Psoas muscle (tissue), 8 donors: ENCODE data around the gene SETD6. TPM values are rescaled to one million over a fixed set of nuclear protein-coding genes. Genes with fewer than 3 reads are reported as not detected.

Experiments used
- ATAC-seq, 4 donors: fragments of 200-7000 bp; cut with Tn5 transposase; one replicate each; pipeline ENCODE4 v1.9.1; 2020; ENCODE audit warnings: moderate library complexity in 3 of 4, mild to moderate bottlenecking in 2 of 4
- DNase-seq, 2 donors: peaks; one replicate each; pipeline ENCODE4 v3.0.0-alpha.2; 2020
- H3K27ac ChIP-seq: fragments of 200-600 bp; one replicate; pipeline ENCODE4 v1.8.0; 2022
- H3K27me3 ChIP-seq, 3 donors: fragments of 200-600 bp in 1 of 3; one replicate each; pipeline versions ENCODE4 v1.6.1 to v1.8.0; 2013 to 2022; ENCODE audit warnings: low read length in 2 of 3, mild to moderate bottlenecking in 2 of 3, moderate library complexity in 1 of 3; ENCODE audit not compliant: insufficient read depth in 3 of 3
- H3K36me3 ChIP-seq, 2 donors: fragments of 200-600 bp in 1 of 2; one replicate each; pipeline versions ENCODE4 v1.6.1 to v1.8.0; 2013 to 2022; ENCODE audit warnings: low read depth in 1 of 2, mild to moderate bottlenecking in 1 of 2, moderate library complexity in 1 of 2; ENCODE audit not compliant: insufficient read depth in 1 of 2
- H3K4me1 ChIP-seq: fragments of 200-600 bp; one replicate; pipeline ENCODE4 v1.8.0; 2022
- H3K4me3 ChIP-seq: fragments of 200-600 bp; one replicate; pipeline ENCODE4 v1.8.0; 2022; ENCODE audit warnings: mild to moderate bottlenecking
- H3K9me3 ChIP-seq: fragments of 200-600 bp; one replicate; pipeline ENCODE4 v1.8.0; 2022
- CTCF ChIP-seq: fragments of 200-600 bp; IDR thresholded peaks from one replicate; pipeline ENCODE4 v1.8.0; 2022; ENCODE audit warnings: antibody characterized with exemption
- WGBS, 3 donors: extraction: QIAGEN DNeasy Blood & Tissue Kit; methylation state at CpG; one replicate each; pipeline versions ENCODE4 v1.1.6 to v1.1.7; 2013; 5-methylcytosine and 5-hydroxymethylcytosine counted together
- intact Hi-C, 2 donors: fragments of 100-400 bp; cut with DNase I; formaldehyde crosslinking; loops; one replicate each; pipeline versions ENCODE4 v1.11.0 to v1.14.2; 2022
- polyA plus RNA-seq, 3 donors: library from polyadenylated mRNA; stranded (reverse); fragments of 200-250 nt; gene quantifications; one replicate each; pipeline ENCODE4 v1.2.3, GENCODE V29; 2013
- total RNA-seq, 4 donors: library from RNA; stranded (reverse); fragmentation: NEBNext Ultra II Directional in 2 of 4; extraction: Animal tissue kit (Norgen Biotek cat#: 25700) in 2 of 4; gene quantifications; one replicate each; pipeline versions ENCODE4 v1.2.1 to v1.2.4, GENCODE V29; 2021 to 2023
- donor health status: healthy with polysubstance abuse.
- donor health status: DM: no; HTN: no; CAD: no; lungs with moderate emphysema.
- donor health status: Bipolar disorder and iron deficiency.
- donor health status: healthy.
- donor health status: DM: yes; HTN: yes; CAD: no.
- donor health status: DM: no; HTN: no; CAD: no.
- donor health status: DM: no; HTN: no; CAD: no.
- donor health status: DM: yes; HTN: yes; CAD: no.

The SETD6 gene
- total and polyA plus RNA-seq, 7 donors = 11.1 to 35.5 (median 21.0) TPM

DNA sequence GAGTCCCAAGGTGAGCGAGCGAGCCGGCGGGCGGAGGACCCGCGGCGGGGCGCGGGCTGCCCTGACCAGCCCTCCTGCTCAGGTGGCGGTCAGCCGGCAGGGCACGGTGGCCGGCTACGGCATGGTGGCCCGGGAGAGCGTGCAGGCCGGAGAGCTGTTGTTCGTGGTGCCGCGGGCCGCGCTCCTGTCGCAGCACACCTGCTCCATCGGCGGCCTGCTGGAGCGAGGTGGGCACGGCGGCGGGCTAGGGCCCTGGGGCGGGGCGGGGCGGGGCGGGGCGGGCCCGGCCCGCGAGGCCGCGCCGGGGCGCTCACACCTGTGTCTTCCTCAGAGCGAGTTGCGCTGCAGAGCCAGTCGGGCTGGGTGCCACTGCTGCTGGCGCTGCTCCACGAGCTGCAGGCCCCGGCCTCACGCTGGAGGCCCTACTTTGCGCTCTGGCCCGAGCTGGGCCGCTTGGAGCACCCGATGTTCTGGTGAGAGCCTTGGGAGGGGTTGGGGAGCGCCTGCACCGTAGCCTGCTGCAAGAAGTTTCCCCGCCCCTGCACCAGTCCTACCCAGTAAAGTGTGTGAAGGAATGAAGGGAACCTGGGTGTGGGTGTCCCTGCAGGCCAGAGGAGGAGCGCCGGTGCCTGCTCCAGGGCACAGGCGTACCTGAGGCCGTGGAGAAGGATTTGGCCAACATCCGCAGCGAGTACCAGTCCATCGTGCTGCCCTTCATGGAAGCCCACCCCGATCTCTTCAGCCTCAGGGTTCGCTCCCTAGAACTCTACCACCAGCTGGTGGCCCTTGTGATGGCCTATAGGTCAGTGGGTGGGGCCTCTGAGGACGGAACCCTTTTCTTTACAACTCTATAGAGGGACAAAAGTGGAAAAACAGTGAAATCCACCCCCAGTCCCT is 802 bp downstream of the SETD6 start:
- peak; percentile 38 to 77 for DNase-seq
- H3K36me3 ChIP-seq = peaks cover 16 to 47% of the 10 kb centered on the region in 2 donors

GRCh38 chr16:58516768-58517107 is 1.4 kb downstream of the SETD6 start:
- 78 to 90% (median 87%) methylated on average over 4 of the region's 4 CpGs for WGBS, 3 donors
- TF ChIP-seq CTCF = no peak
- ATAC-seq = no peak
- no peak for DNase-seq
- Histone ChIP-seq H3K36me3 (peaks cover 16 to 54% of the 10 kb centered on the region in 2 donors), H3K9me3 (no peaks in the 10 kb centered on the region), H3K27ac (peak overlapping the region; percentile 91), H3K4me1 (peaks cover 7% of the 10 kb centered on the region), H3K27me3 (no peaks in the 10 kb centered on the region), H3K4me3 (peak overlapping the region; percentile 88)
- intact Hi-C loops = loop anchor here (5.0 to 10.0 kb wide), 2 partner anchors 111 to 218 kb away; partner anchors contain the start of genes CNOT1 (in 1 of the 2) and GOT2 (in 1 of the 2)

More for the DNA sequence above, 802 bp downstream of the SETD6 start:
- intact Hi-C loops = loop anchor here (5.0 to 10.0 kb wide), 2 partner anchors 111 to 219 kb away; partner anchors contain the start of genes CNOT1 (in 1 of the 2) and GOT2 (in 1 of the 2)
- peak; percentile 36 to 49 (median 42) for ATAC-seq
- H3K9me3 ChIP-seq = no peaks in the 10 kb centered on the region
- WGBS, 3 donors = 14 to 22% (median 19%) methylated on average over 42 to 66 of the region's 66 CpGs
- H3K4me1 ChIP-seq = peaks cover 7% of the 10 kb centered on the region
- TF ChIP-seq CTCF = no peak
- H3K27me3 ChIP-seq = no peaks in the 10 kb centered on the region
- peak overlapping the region; percentile 91 for H3K27ac ChIP-seq
- H3K4me3 ChIP-seq = peak overlapping the region; percentile 88

- ATAC-seq = no peak
- no peak for DNase-seq
- intact Hi-C loops = loop anchor here (5.0 to 10.0 kb wide), 2 partner anchors 109 to 216 kb away; partner anchors contain the start of genes CNOT1 (in 1 of the 2) and GOT2 (in 1 of the 2)
- peaks cover 7% of the 10 kb centered on the region for H3K4me1 ChIP-seq
- no peak overlapping the region for H3K4me3 ChIP-seq
- H3K36me3 ChIP-seq = peaks cover 18 to 69% of the 10 kb centered on the region in 2 donors
- H3K27me3 ChIP-seq = no peaks in the 10 kb centered on the region
- H3K9me3 ChIP-seq = no peaks in the 10 kb centered on the region
- no peak overlapping the region for H3K27ac ChIP-seq
- WGBS, 3 donors = 68 to 72% (median 72%) methylated on average over 8 of the region's 8 CpGs
- TF ChIP-seq CTCF = no peak
Measured at GRCh38 chr16:58518083-58518979, 3.0 kb downstream of the SETD6 start.

GRCh38 chr16:58518980-58519368 is 3.7 kb downstream of the SETD6 start:
- intact Hi-C loops = loop anchor here (5.0 to 10.0 kb wide), 2 partner anchors 108 to 216 kb away; partner anchors contain the start of genes CNOT1 (in 1 of the 2) and GOT2 (in 1 of the 2)
- 70 to 88% (median 80%) methylated on average over 1 of the region's 1 CpG for WGBS, 3 donors
- H3K9me3 ChIP-seq = no peaks in the 10 kb centered on the region
- H3K36me3 ChIP-seq = peaks cover 20 to 76% of the 10 kb centered on the region in 2 donors
- ATAC-seq = no peak
- DNase-seq = no peak
- no peaks in the 10 kb centered on the region for H3K27me3 ChIP-seq
- H3K4me3 ChIP-seq = no peak overlapping the region
- H3K4me1 ChIP-seq = peaks cover 7% of the 10 kb centered on the region
- no peak overlapping the region for H3K27ac ChIP-seq
- TF ChIP-seq CTCF = no peak
